Thoracic aorta (tissue), 2 donors: ENCODE results near the gene KHDC4. TPM values are rescaled to one million over a fixed set of nuclear protein-coding genes. Genes with fewer than 3 reads are reported as not detected.
A peak's percentile ranks its signal among the peaks of the same experiment; 100 is the strongest.

Experiments used
- ATAC-seq: fragments of 150-250 bp; one replicate; pipeline ENCODE4 v1.8.0; 2017; ENCODE audit warnings: low read depth; ENCODE audit not compliant: insufficient number of reproducible peaks, low FRiP score
- DNase-seq: peaks from one replicate; pipeline ENCODE4 v3.0.0-alpha.2; 2020; ENCODE audit warnings: low spot score
- H3K27ac ChIP-seq, 2 donors: fragments of 200-600 bp; sonication (generic); 1 replicate in 1 of 2; 2 replicates in 1 of 2; pipeline ENCODE4 v1.5.1; 2016; ENCODE audit warnings: mild to moderate bottlenecking in 2 of 2, moderate library complexity in 2 of 2
- H3K27me3 ChIP-seq: fragments of 200-600 bp; sonication (generic); replicated peaks from 2 replicates; pipeline ENCODE4 v1.6.0; 2016; ENCODE audit warnings: mild to moderate bottlenecking; ENCODE audit not compliant: insufficient read depth
- H3K36me3 ChIP-seq: fragments of 200-600 bp; sonication (generic); one replicate; pipeline ENCODE4 v1.5.1; 2016
- H3K4me1 ChIP-seq, 2 donors: fragments of 200-600 bp; sonication (generic); 1 replicate in 1 of 2; 2 replicates in 1 of 2; pipeline versions ENCODE4 v1.5.1 to v1.6.0; 2016; ENCODE audit warnings: low read depth in 2 of 2, mild to moderate bottlenecking in 1 of 2; ENCODE audit not compliant: control insufficient read depth in 1 of 2
- H3K4me3 ChIP-seq: fragments of 200-600 bp; sonication (generic); 2 replicates; pipeline ENCODE4 v1.5.1; 2016; ENCODE audit warnings: mild to moderate bottlenecking
- H3K9me3 ChIP-seq: fragments of 200-600 bp; sonication (generic); 2 replicates; pipeline ENCODE4 v1.5.1; 2016
- total RNA-seq, 2 donors: library from RNA; depleted of rRNA; stranded (reverse); fragments of >200 nt; gene quantifications; one replicate each; pipeline versions ENCODE4 v1.1.0 to v1.2.3, GENCODE V29; 2016
- TF ChIP-seq, protein P1 (sequence below): fragments of 200-600 bp; sonication (generic); IDR thresholded peaks from one replicate; pipeline ENCODE4 v1.5.1; 2019; ENCODE audit warnings: antibody characterized with exemption

Gene KHDC4
- total RNA-seq, 2 donors from 2014 or later: 50.6 to 56.9 TPM

DNA sequence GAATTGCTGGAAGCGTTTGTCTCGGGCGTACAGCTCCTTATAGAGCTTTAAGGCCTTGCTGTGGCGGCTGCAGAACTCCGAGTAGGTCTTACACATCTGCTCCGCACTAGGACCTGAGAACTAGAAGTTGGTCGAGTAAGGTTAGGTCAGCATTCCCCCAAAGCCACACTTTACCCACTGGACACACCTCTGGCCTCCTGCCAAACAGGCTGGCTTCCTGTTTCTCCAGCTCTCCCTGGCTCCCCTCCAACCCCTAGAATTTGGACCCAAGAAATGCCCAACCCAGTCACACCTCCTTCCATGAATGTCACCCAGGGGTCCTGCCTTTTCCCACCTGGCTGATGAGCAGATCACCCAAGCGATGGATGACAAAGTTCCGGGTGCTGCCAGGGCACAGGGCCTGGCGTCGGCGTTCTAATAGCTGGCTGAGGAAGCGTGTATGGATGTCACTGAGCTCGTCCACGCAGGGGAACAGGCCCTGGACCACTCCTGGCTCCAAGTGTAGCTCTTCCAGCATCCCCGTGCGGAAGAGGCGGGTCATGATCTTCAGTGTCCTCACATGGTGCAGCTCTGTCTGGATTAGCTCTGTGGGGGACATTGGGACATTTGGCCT is 28.5 kb upstream of the KHDC4 start:
- TF ChIP-seq, protein P1, sequence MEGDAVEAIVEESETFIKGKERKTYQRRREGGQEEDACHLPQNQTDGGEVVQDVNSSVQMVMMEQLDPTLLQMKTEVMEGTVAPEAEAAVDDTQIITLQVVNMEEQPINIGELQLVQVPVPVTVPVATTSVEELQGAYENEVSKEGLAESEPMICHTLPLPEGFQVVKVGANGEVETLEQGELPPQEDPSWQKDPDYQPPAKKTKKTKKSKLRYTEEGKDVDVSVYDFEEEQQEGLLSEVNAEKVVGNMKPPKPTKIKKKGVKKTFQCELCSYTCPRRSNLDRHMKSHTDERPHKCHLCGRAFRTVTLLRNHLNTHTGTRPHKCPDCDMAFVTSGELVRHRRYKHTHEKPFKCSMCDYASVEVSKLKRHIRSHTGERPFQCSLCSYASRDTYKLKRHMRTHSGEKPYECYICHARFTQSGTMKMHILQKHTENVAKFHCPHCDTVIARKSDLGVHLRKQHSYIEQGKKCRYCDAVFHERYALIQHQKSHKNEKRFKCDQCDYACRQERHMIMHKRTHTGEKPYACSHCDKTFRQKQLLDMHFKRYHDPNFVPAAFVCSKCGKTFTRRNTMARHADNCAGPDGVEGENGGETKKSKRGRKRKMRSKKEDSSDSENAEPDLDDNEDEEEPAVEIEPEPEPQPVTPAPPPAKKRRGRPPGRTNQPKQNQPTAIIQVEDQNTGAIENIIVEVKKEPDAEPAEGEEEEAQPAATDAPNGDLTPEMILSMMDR: no peak
- Histone ChIP-seq H3K4me3 (no peak overlapping the region), H3K36me3 (peaks cover 71% of the 10 kb centered on the region), H3K4me1 (peaks cover 27 to 53% of the 10 kb centered on the region in 2 donors), H3K9me3 (no peaks in the 10 kb centered on the region), H3K27me3 (no peaks in the 10 kb centered on the region), H3K27ac (peak overlapping the region; percentile 82 to 94)
- DNase-seq (no peak), ATAC-seq (no peak)

DNA sequence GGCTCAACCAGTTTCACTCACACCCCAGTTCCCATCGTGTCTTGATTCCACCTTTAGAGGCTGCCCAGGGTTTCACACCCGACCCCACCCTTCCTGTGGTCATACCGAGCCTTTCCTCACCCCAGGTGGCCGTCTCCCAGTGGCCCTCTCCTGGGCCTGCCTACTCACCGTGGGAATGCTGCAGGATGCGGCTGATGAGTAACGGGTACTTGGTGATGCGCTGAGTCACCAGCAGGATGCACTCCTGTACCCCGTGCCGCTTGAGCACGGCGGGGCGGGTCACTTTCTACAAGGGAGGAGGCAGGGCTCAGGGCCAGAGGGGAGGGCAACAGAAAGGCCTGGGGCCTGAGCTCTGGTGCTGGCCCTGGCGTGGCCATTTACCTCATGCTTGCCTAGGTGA is 27.7 kb upstream of the KHDC4 start:
- Histone ChIP-seq H3K27ac (peak overlapping the region; percentile 82 to 94), H3K4me3 (no peak overlapping the region), H3K9me3 (no peaks in the 10 kb centered on the region), H3K4me1 (peaks cover 19 to 46% of the 10 kb centered on the region in 2 donors), H3K27me3 (no peaks in the 10 kb centered on the region), H3K36me3 (peaks cover 74% of the 10 kb centered on the region)
- DNase-seq (peak; percentile 78), ATAC-seq (peak; percentile 69)
- TF ChIP-seq, protein P1: peak; percentile 34

- ATAC-seq: no peak
Observed at GRCh38 chr1:155960081-155960745, 26.0 kb upstream of the KHDC4 start.

DNA sequence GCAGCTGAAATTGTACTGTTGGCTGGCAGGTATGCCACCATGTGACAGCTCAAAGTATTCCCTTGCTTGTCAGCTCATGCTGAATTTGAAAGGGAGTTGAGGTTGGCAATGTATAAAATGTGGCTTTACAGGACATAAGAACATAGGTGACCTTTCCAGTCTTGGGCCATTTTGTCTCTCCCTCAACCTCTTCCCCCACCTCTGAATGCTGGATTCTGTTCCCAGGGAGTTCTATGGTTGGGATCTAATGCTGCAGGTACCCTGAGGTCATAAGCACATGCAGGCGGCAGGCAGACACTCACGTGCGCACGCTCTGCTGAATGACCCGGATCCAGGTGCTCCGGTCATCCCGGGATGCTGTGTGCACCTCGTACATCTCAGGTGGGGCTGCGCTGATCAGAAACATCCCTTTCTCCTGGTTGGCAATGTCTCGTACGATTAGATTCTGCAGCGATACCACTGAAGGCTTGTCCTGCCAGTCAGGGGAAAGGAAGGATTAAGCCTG is 23.2 kb upstream of the KHDC4 start:
- TF ChIP-seq, protein P1: no peak
- Histone ChIP-seq H3K4me3 (no peak overlapping the region), H3K36me3 (peaks cover 81% of the 10 kb centered on the region), H3K9me3 (no peaks in the 10 kb centered on the region), H3K27me3 (no peaks in the 10 kb centered on the region), H3K4me1 (peaks cover 12 to 29% of the 10 kb centered on the region in 2 donors), H3K27ac (no peak overlapping the region)
- DNase-seq: no peak
- no peak for ATAC-seq

More at GRCh38 chr1:155960081-155960745, 26.0 kb upstream of the KHDC4 start:
- Histone ChIP-seq H3K9me3 (no peaks in the 10 kb centered on the region), H3K27me3 (no peaks in the 10 kb centered on the region), H3K36me3 (peaks cover 75% of the 10 kb centered on the region), H3K27ac (peak overlapping the region; percentile 82 to 94), H3K4me1 (peaks cover 18 to 43% of the 10 kb centered on the region in 2 donors), H3K4me3 (no peak overlapping the region)
- TF ChIP-seq, protein P1: no peak
- DNase-seq: no peak

DNA sequence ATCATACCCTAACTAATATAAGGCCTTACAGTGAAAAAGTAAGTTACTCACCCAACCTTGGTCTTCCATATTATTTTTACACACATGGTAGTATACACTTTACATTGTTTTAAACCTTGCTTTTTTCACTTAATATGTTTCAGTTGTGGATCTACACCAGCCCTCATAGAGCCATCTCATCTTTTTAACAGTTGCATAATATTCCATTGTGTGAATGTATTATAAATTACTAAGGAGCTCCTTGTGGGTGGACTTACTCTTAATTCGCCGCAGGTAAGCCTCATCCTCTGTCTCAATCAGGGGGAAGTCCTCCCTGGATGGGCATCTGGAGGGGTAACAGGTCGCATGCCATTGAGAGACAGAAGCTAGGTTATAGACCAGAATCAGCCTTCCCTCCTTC is 20.4 kb upstream of the KHDC4 start:
- ATAC-seq: no peak

More for the DNA sequence above, 20.4 kb upstream of the KHDC4 start:
- Histone ChIP-seq H3K4me3 (no peak overlapping the region), H3K36me3 (peaks cover 92% of the 10 kb centered on the region), H3K4me1 (peaks cover 0 to 1% of the 10 kb centered on the region in 2 donors), H3K27me3 (no peaks in the 10 kb centered on the region), H3K27ac (no peak overlapping the region), H3K9me3 (no peaks in the 10 kb centered on the region)
- TF ChIP-seq, protein P1: no peak
- DNase-seq: no peak
